HG03280 (cell line): ENCODE results near the gene MAP7.
"Not testable (repeated sequence)": the region's sequence is repeated elsewhere in the genome, so short reads cannot be mapped to it uniquely, and the experiment has no call there.

Experiments
- ATAC-seq: cut with Tn5 transposase; IDR thresholded peaks from one replicate; pipeline ENCODE4 v1.9.1; 2021; ENCODE audit warnings: mild to moderate bottlenecking, moderate library complexity; ENCODE audit not compliant: unreplicated experiment

The MAP7 gene

DNA sequence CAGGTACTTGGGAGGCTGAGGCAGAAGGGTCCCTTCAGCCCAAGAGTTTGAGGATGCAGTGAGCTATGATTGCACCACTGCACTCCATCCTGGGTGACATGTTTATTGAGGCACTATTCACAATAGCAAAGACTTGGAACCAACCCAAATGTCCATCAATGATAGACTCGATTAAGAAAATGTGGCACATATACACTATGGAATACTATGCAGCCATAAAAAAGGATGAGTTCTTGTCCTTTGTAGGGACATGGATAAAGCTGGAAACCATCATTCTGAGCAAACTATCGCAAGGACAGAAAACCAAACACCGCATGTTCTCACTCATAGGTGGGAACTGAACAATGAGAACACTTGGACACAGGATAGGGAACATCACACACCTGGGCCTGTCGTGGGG, 149.0 kb downstream of the MAP7 start:
- not testable (repeated sequence) for ATAC-seq

DNA sequence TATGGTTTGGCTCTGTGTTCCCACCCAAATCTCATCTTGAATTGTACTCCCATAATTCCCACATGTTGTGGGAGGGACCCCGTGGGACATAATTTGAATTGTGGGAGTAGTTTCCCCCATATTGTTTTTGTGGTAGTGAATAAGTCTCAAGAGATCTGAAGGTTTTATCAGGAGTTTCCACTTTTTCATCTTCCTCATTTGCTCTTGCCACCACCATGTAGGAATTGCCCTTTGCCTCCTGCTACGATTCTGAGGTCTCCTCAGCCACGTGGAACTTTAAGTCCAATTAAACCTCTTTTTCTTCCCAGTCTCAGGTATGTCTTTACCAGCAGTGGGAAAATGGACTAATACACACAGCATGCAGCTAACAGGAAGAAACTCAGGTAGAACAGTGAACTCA, 151.8 kb downstream of the MAP7 start:
- ATAC-seq: no peak

DNA sequence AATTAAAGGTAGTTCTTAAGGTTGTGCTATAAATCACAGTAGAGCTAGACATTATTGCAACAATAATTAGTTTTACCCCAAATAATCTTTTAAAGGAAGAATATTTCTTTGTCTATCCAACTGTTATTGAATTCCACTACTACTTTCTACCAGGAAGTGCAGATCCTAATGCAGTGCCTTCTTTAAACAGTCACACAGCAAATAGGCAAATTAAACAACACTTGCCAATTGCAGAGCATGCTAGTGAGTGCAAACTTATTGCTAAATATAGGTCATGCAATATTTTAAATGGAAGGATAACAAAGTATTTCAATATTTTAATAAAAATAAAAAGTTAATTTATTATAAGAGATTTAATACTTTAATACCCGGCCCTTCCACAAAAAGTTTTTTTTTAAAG, 153.3 kb downstream of the MAP7 start:
- ATAC-seq: no peak

DNA sequence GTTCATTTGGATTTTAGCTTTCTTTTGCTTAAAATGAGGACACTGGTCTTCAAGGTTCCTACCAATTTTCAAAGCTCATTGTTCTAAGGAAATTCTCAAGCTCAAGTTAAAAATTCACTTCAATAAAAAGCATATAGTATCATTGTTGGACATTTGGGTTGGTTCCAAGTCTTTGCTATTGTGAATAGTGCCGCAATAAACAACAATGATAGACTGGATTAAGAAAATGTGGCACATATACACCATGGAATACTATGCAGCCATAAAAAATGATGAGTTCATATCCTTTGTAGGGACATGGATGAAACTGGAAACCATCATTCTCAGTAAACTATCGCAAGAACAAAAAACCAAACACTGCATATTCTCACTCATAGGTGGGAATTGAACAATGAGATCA, 159.3 kb downstream of the MAP7 start:
- ATAC-seq: not testable (repeated sequence)

DNA sequence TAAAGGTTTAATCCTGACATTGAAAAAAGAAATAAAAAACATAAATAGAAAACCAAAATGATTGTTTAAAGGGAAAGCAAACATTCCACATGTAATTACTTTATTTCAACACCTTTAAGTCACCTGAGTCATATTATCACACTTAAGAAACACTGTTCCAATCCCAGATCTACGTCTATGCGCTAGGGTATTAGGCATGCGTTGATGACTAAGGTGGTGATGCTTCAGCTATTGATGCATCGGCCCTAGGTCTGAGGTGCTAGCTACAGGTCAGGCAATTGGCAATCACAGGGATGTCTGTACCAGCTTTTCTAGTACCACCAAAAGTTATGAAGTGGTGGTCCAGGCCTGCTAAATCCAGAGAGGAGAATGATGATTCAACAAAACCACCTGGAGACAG, 162.9 kb downstream of the MAP7 start:
- ATAC-seq: no peak

DNA sequence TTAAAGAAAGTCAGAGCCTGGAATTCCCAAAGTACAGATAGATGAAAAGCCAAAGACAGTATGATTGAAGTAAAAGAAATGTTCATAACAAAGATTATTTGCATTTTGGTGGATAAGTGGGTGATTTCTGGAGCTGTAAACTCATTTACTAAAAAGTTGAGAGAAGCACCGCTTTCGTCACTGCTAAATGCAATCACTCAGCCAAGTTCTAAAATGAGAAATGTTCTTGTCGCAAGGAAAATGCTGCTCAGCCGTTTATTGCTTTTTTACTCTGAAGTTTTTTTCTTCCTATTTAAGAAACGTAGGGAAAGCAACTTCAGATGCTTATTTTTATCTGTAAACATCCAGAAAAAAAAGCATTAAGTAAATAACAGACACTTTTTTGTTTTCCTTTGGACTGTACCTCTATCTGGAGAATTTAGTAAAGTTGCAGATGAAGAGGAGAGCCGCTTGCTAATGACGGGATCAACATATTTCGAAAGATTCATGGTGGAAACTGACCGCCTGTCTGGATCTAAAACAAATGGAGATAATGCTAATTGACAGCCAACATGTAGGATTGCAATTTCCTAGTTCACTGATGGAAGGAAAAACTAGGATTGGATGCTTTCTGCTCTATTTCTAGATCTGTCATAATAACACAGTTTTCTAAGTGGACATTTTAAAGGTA, 166.8 kb downstream of the MAP7 start:
- ATAC-seq: no peak

- no peak for ATAC-seq
Measured at GRCh38 chr6:136382676-136383252, 167.5 kb downstream of the MAP7 start.

DNA sequence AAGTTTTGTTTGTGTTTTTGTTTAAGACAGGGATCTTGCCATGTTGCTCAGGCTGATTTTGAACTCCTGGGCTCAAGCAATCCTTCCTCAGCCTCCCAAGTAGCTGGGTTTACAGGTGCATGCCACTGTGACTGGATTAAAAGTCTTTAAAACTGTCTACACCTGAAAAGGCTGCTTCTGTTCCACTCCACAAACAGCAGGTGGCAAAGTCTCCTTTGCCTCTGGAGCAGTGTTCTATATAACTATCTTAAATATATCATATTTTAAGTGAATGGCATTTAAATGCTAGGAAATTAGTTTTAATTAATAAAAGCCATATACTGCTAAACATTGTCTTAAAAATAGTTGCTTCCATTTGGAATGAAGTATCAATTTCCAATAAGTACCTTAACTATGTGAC, 171.3 kb downstream of the MAP7 start:
- no peak for ATAC-seq

DNA sequence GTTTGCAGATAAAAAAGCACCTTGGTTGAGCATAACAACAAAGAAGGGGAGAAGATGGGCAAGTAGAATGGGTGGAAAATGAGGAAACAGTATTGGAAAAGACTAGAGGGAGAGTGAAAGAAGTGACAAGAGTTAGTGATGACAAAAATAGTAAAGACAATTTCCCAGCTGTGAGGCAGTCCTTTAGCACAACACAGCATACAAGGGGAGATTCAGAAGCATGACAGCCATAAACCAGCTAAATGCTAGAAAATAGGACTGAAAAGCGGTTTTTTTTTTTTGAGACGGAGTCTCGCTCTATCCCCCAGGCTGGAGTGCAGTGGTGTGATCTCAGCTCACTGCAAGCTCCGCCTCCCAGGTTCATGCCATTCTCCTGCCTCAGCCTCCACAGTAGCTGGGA, 174.4 kb downstream of the MAP7 start:
- ATAC-seq: not testable (repeated sequence)

- ATAC-seq: no peak
Measured at GRCh38 chr6:136371959-136372358, 178.3 kb downstream of the MAP7 start.

- ATAC-seq: no peak
Measured at GRCh38 chr6:136370988-136371728, 179.1 kb downstream of the MAP7 start.

GRCh38 chr6:136365776-136366354, 184.4 kb downstream of the MAP7 start:
- no peak for ATAC-seq

- no peak for ATAC-seq
Measured at GRCh38 chr6:136362421-136363356, 187.5 kb downstream of the MAP7 start.

DNA sequence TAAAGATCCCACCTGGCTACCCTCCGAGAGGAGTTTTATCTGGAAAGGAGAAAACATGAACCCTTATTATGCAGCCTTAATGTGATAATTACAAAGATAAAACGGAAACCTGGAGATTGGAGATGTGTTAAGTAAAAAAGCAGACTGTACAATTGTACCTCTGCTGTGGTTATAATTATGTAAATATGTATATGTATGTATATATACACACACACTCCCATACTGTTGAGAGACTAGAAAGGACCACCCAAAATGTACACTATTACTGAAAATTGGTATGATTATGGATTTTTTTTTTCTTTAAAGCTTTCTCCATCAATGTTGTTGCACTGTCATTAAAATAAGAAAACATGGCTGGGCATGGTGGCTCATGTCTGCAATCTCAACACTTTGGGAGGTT, 188.4 kb downstream of the MAP7 start:
- no peak for ATAC-seq

DNA sequence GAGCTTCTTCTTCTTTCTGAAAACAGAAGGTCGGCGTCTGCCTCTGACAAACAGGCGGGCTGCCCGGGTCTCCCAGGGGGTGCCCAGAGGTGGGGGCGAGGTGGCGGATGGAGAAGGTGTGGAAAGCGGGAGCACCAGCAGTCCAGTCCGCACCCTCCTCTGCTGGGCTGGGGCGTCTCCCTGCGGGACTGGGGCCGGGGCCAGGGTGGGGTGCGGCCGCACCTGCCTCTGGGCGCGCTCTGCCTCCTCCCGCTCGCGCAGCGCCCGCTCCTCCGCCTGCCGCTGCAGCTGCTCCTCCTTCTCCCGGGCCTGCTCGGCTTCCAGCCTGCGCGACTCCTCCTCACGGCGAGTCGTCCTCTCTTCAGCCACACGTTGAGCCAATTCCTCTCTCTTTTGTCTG, 189.4 kb downstream of the MAP7 start:
- no peak for ATAC-seq

- no peak for ATAC-seq
Measured at GRCh38 chr6:136359851-136360250, 190.4 kb downstream of the MAP7 start.

- ATAC-seq: no peak
Measured at GRCh38 chr6:136351518-136352110, 198.6 kb downstream of the MAP7 start.

- ATAC-seq: no peak
Measured at GRCh38 chr6:136350914-136351313, 199.3 kb downstream of the MAP7 start.

DNA sequence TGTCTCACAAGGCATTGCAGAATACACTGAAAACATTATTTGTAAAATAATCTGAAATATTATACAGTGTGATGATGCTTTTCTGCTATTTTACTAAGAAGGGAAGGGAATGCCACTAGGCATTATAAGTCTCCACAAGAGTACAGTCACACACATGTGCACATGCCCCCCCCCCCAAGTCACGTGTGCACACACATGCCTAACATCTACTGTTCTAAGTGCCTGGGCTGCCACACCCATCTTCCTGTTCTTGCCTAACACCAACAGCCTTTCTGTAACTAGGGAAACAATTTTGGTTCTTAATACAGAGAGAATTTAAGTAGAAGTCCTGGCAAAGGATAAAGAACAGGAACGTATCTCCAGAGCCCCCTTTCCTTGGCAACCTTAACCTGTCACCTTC, 202.4 kb downstream of the MAP7 start:
- ATAC-seq: no peak

DNA sequence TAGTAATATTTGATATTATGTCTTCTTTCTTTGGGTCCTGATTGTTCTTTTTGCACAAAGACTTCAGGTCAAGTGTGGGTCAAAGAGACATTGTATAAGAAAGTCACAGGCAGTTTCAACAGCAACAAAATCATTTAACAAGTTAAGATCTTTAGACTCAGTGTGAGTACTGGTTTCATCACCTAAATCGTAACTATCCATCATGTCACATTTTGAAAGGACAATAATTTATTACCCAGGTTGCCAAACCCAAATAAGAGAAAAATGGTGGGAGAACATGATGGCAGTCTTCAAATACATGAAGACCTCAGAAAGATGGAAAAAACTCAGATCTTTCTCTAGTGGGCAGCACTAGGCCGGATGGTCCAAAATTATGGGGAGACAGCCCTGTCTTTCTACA, 205.1 kb downstream of the MAP7 start:
- ATAC-seq: no peak
